Measurements from ENCODE around the gene LRRC3.

Gene LRRC3

GRCh38 chr21:44456915-44457736 is 1.8 kb downstream of the LRRC3 start:
- DNase-seq (ENCODE audit: low read depth), result no peak

GRCh38 chr21:44458971-44459711 is 3.8 kb downstream of the LRRC3 start:
- no peak for DNase-seq (ENCODE audit: low read depth)

- DNase-seq (ENCODE audit: low read depth), result no peak
Observed at GRCh38 chr21:44459712-44460440, 4.6 kb downstream of the LRRC3 start.

GRCh38 chr21:44460441-44460755 is 5.1 kb downstream of the LRRC3 start:
- DNase-seq (ENCODE audit: low read depth), result no peak

- no peak for DNase-seq (ENCODE audit: low read depth)
Observed at GRCh38 chr21:44461005-44461404, 5.7 kb downstream of the LRRC3 start.

- DNase-seq (ENCODE audit: low read depth), result no peak
Observed at GRCh38 chr21:44461464-44462001, 6.2 kb downstream of the LRRC3 start.

GRCh38 chr21:44462086-44462833 is 7.0 kb downstream of the LRRC3 start:
- DNase-seq (ENCODE audit: low read depth), result no peak

GRCh38 chr21:44462834-44463200 is 7.5 kb downstream of the LRRC3 start:
- no peak for DNase-seq (ENCODE audit: low read depth)

GRCh38 chr21:44463724-44464123 is 8.4 kb downstream of the LRRC3 start:
- no peak for DNase-seq (ENCODE audit: low read depth)

GRCh38 chr21:44464351-44464750 is 9.0 kb downstream of the LRRC3 start:
- DNase-seq (ENCODE audit: low read depth), result no peak

- DNase-seq (ENCODE audit: low read depth), result no peak
Observed at GRCh38 chr21:44466351-44466954, 11.1 kb downstream of the LRRC3 start.

- no peak for DNase-seq (ENCODE audit: low read depth)
Observed at GRCh38 chr21:44466996-44467858, 11.9 kb downstream of the LRRC3 start.

- DNase-seq (ENCODE audit: low read depth), result no peak
Observed at GRCh38 chr21:44467859-44468195, 12.5 kb downstream of the LRRC3 start.

GRCh38 chr21:44471341-44471740 is 16.0 kb downstream of the LRRC3 start:
- no peak for DNase-seq (ENCODE audit: low read depth)

GRCh38 chr21:44471996-44472395 is 16.7 kb downstream of the LRRC3 start:
- DNase-seq (ENCODE audit: low read depth), result no peak

GRCh38 chr21:44473915-44474555 is 18.7 kb downstream of the LRRC3 start:
- DNase-seq (ENCODE audit: low read depth), result no peak

GRCh38 chr21:44475266-44475845 is 20.0 kb downstream of the LRRC3 start:
- no peak for DNase-seq (ENCODE audit: low read depth)

GRCh38 chr21:44477131-44477530 is 21.8 kb downstream of the LRRC3 start:
- no peak for DNase-seq (ENCODE audit: low read depth)

GRCh38 chr21:44477712-44478111 is 22.4 kb downstream of the LRRC3 start:
- no peak for DNase-seq (ENCODE audit: low read depth)

Measured in activated gamma-delta T cell treated with anti-CD3 and anti-CD28 coated beads, Interleukin-2, amount 50 U/mL, for 16 hours (primary cell).